HEK293T (cell line): ENCODE measurements around the gene ZNF512.
"Not testable (repeated sequence)": the region's sequence is repeated elsewhere in the genome, so short reads cannot be mapped to it uniquely, and the experiment has no call there.

Experiments used
- CTCF ChIA-PET: fragments of 350-600 bp; formaldehyde crosslinking; extraction: SDS; loops from one replicate; lab custom pipeline; 2021; ENCODE audit warnings: antibody characterized with exemption, inconsistent platforms; lab: Yijun Ruan, JAX
- POLR2A ChIA-PET: fragments of 350-600 bp; formaldehyde crosslinking; extraction: SDS; loops from one replicate; lab custom pipeline; 2020; ENCODE audit warnings: antibody characterized with exemption, inconsistent platforms; lab: Yijun Ruan, JAX
- DNase-seq: peaks from one replicate; pipeline ENCODE4 v3.0.0; 2012; ENCODE audit warnings: mixed read lengths; ENCODE audit errors: extremely low spot score
- ARNT ChIP-seq: fragments of 450-650 bp; IDR thresholded peaks from 2 replicates; pipeline ENCODE4 v1.6.1; 2017; ENCODE audit warnings: mild to moderate bottlenecking
- BHLHE40 ChIP-seq: fragments of 450-650 bp; IDR thresholded peaks from 2 replicates; pipeline ENCODE4 v1.6.1; 2016; ENCODE audit warnings: mild to moderate bottlenecking, moderate library complexity, borderline replicate concordance
- CTBP1 ChIP-seq: fragments of 450-650 bp; IDR thresholded peaks from 2 replicates; pipeline ENCODE4 v1.6.1; 2016; ENCODE audit warnings: borderline replicate concordance
- ELF4 ChIP-seq: fragments of 450-650 bp; IDR thresholded peaks from 2 replicates; pipeline ENCODE4 v1.6.1; 2017; ENCODE audit warnings: antibody characterized with exemption
- FOXA1 ChIP-seq: fragments of 450-650 bp; IDR thresholded peaks from 2 replicates; pipeline ENCODE4 v1.6.1; 2016; ENCODE audit warnings: mild to moderate bottlenecking
- FOXK2 ChIP-seq: fragments of 450-650 bp; IDR thresholded peaks from 2 replicates; pipeline ENCODE4 v1.6.1; 2016; ENCODE audit warnings: mild to moderate bottlenecking
- FOXM1 ChIP-seq: fragments of 450-650 bp; IDR thresholded peaks from 2 replicates; pipeline ENCODE4 v1.6.1; 2017; ENCODE audit warnings: mild to moderate bottlenecking, borderline replicate concordance
- HDGF ChIP-seq: fragments of 450-650 bp; IDR thresholded peaks from 2 replicates; pipeline ENCODE4 v1.6.1; 2017; ENCODE audit warnings: antibody characterized with exemption, borderline replicate concordance
- L3MBTL2 ChIP-seq: fragments of 450-650 bp; conservative IDR thresholded peaks from 2 replicates; pipeline ENCODE4 v1.6.1; 2016; ENCODE audit warnings: mild to moderate bottlenecking
- LEF1 ChIP-seq: fragments of 450-650 bp; IDR thresholded peaks from 2 replicates; pipeline ENCODE4 v1.6.1; 2017; ENCODE audit warnings: mild to moderate bottlenecking, borderline replicate concordance
- NFRKB ChIP-seq: fragments of 450-650 bp; IDR thresholded peaks from 2 replicates; pipeline ENCODE4 v1.6.1; 2016; ENCODE audit warnings: mild to moderate bottlenecking, moderate library complexity
- SP1 ChIP-seq: fragments of 450-650 bp; IDR thresholded peaks from 2 replicates; pipeline ENCODE4 v1.6.1; 2017
- SUZ12 ChIP-seq: fragments of 450-650 bp; IDR thresholded peaks from 2 replicates; pipeline ENCODE4 v1.6.1; 2016; ENCODE audit warnings: mild to moderate bottlenecking
- TARDBP ChIP-seq: fragments of 450-650 bp; IDR thresholded peaks from 2 replicates; pipeline ENCODE4 v1.6.1; 2016
- ZNF384 ChIP-seq: fragments of 450-650 bp; IDR thresholded peaks from 2 replicates; pipeline ENCODE4 v1.6.1; 2016
- TF ChIP-seq, protein P1 (sequence below): fragments of 450-650 bp; IDR thresholded peaks from 2 replicates; pipeline ENCODE4 v1.6.1; 2016

ZNF512 gene, protein sequence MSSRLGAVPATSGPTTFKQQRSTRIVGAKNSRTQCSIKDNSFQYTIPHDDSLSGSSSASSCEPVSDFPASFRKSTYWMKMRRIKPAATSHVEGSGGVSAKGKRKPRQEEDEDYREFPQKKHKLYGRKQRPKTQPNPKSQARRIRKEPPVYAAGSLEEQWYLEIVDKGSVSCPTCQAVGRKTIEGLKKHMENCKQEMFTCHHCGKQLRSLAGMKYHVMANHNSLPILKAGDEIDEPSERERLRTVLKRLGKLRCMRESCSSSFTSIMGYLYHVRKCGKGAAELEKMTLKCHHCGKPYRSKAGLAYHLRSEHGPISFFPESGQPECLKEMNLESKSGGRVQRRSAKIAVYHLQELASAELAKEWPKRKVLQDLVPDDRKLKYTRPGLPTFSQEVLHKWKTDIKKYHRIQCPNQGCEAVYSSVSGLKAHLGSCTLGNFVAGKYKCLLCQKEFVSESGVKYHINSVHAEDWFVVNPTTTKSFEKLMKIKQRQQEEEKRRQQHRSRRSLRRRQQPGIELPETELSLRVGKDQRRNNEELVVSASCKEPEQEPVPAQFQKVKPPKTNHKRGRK

DNA sequence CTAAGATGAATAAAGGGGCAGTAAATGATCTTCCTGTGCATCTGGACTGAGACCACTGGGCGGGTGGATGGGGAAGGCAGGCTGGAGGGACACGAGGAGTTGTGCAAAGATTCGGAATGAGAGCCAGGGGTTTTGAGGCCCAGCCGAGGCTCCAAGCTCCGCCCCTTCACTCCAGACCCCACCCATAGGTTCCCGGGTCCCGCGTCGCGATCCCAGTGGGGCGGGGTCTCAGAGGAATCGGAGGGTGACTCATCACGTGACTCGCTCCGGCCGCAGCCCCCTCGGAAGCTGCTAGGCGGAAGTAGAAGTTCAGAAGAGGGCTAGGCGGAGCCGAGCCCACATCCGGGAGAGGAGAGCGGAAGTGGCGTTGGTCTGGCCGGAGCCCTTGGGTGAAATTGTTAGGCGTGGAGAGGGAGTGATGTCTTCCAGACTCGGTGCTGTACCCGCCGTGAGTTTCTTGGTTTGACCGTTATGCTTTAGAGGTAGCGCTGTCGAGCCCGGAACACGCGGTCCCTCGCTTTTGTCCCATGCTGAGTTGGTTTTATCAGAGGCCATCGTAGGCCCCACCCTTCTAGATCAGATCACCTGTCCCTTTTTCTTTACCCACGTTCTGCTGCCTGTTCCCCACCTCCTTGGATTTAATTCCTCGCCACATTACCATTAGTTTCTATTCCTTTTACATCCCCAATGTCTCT lies at the start of gene ZNF512:
TSS of gene ZNF512 (plus strand) at position 348 of the 695 bp plus-strand sequence. CDS start at position 419, 71 bp downstream.
- ChIA-PET CTCF (no interaction called here), POLR2A (interaction anchor here (0.6 to 1.3 kb wide), 9 partner anchors 9 to 153 kb away, joined by 3 to 6 read pairs (median 5); partner anchors contain the start of genes CCDC121 and GPN1)
- peak; percentile 98 for DNase-seq
- TF ChIP-seq ELF4 (peak; percentile 58; the same call in 1 of the 2 replicates), LEF1 (no peak), L3MBTL2 (peak; percentile 88)

DNA sequence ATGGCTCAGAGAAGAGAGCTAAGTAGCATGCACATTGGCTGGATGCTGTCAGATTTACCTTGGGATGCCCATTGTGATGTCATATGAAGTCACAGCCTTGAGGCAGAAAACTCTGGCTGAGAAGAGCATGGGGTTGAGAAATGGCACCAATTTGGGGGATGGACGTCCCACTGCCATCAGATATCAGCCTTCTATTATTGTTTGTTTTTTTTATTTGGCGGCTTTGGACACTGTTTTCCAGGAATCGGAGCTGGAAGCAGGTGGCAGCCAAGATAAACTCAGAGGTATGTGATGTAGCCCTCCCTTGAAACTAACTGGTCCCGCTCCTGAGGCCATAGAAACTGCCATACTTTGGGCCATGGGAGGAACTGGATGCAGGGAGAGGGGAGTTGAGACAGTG lies 45.6 kb upstream of the ZNF512 start:
- TF ChIP-seq CTBP1 (no peak), FOXM1 (no peak), L3MBTL2 (no peak), BHLHE40 (no peak), HDGF (no peak), SUZ12 (no peak), LEF1 (no peak), FOXK2 (no peak), ZNF384 (no peak), TARDBP (no peak), NFRKB (no peak), ELF4 (no peak), SP1 (no peak), ARNT (no peak), FOXA1 (no peak)
- TF ChIP-seq, protein P1, sequence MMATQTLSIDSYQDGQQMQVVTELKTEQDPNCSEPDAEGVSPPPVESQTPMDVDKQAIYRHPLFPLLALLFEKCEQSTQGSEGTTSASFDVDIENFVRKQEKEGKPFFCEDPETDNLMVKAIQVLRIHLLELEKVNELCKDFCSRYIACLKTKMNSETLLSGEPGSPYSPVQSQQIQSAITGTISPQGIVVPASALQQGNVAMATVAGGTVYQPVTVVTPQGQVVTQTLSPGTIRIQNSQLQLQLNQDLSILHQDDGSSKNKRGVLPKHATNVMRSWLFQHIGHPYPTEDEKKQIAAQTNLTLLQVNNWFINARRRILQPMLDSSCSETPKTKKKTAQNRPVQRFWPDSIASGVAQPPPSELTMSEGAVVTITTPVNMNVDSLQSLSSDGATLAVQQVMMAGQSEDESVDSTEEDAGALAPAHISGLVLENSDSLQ = no peak
- ChIA-PET CTCF (no interaction called here), POLR2A (interaction anchor here (0.6 kb wide), 1 partner anchor 186 kb away, joined by 3 read pairs; no protein-coding TSS in a partner anchor)
- no peak for DNase-seq

DNA sequence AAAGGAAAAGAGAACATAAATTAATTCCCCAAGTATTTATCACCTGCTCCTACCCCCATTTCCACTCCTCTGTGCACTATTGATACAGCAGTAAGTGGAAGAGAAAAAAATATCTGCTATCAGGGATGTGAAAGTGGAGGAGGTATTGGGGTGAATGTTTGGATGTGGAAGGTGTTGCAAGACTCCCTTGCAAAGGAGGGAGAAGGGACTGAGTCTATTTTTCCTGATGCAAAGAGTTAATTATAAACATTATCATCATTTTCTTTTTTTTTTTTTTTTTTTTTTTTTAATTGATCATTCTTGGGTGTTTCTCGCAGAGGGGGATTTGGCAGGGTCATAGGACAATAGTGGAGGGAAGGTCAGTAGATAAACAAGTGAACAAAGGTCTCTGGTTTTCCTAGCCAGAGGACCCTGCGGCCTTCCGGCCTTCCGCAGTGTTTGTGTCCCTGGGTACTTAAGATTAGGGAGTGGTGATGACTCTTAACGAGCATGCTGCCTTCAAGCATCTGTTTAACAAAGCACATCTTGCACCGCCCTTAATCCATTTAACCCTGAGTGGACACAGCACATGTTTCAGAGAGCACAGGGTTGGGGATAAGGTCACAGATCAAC lies 43.9 kb upstream of the ZNF512 start:
- POLR2A ChIA-PET, CTCF ChIA-PET: not testable (repeated sequence)

DNA sequence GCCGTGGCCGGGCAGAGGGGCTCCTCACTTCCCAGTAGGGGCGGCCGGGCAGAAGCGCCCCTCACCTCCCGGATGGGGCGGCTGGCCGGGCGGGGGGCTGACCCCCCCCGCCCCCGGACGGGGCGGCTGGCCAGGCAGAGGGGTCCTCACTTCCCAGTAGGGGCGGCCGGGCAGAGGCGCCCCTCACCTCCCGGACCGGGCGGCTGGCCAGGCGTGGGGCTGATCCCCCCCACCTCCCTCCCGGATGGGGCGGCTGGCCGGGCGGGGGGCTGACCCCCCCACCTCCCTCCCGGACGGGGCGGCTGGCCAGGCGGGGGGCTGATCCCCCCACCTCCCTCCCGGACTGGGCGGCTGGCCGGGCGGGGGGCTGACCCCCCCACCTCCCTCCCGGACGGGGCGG lies 43.2 kb upstream of the ZNF512 start:
- POLR2A ChIA-PET, DNase-seq, CTCF ChIA-PET: not testable (repeated sequence)

More for the DNA sequence above, 43.9 kb upstream of the ZNF512 start:
- not testable (repeated sequence) for DNase-seq

DNA sequence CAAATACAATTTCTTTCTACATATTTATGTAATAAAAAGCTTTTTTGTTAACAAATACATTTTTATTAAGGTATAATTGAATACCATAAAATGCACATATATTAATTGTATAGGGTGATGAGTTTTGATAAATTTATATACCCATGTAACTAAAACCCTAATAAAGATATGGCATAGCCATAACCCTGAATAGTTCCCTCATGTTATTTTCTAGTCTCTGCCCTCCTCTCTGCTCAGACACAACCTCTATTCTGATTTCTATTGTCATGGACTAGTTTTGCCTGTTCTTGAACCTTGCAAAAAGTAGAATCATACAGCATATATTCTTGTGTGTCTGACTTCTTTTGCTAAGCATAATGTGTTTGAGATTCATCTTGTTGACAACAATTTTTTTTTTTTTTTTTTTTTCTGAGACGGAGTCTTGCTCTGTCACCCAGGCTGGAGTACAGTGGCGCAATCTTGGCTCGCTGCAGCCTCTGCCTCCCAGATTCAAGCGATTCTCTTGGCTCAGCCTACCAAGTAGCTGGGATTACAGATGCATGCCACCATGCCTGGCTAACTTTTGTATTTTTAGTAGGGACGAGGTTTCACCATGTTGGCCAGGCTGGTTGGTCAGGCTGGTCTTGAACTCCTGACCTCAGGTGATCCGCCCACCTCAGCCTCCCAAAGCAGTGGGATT lies 38.6 kb upstream of the ZNF512 start:
- ChIA-PET POLR2A (no interaction called here), CTCF (no interaction called here)
- no peak for DNase-seq
- no peak for TF ChIP-seq LEF1
- TF ChIP-seq FOXM1 = no peak
- TF ChIP-seq L3MBTL2 = no peak
- TF ChIP-seq FOXA1 = no peak
- no peak for TF ChIP-seq SP1
- TF ChIP-seq BHLHE40 = no peak
- TF ChIP-seq TARDBP = no peak
- TF ChIP-seq CTBP1 = no peak

DNA sequence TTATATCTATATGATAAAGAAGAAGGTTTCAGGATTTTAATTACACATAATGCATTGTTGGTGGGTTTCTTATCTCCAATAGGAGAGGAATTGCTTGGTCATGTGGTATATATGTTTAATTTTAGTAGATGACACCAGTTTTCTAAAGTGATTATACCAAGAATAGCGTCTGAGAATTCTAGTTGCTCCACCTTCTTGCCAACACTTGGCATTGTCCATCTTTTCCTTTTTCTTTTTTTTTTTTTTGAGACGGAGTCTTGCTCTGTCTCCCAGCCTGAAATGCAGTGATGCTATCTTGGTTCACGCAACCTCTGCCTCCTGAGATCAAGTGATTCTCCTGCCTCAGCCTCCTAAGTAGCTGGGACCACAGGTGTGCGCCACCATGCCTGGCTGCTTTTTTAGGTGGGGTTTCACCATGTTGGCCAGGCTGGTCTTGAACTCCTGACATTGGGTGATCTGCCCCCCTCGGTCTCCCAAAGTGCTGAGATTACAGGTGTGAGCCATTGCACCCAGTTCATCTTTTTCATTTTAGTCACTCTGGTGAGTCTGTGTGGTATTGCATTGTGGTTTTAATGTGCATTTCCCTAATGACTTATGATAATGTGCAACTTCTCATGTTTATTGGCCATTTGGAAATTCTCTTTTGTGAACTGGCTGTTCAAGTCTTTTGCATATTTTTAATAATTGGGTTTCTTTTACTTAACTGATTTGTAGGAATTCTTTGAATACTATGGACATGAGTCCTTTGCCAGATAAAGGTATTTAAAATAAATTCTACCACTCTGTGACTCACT lies 37.3 kb upstream of the ZNF512 start:
- POLR2A ChIA-PET = no interaction called here
- CTCF ChIA-PET = no interaction called here
- DNase-seq = no peak
- TF ChIP-seq ZNF384 (no peak), FOXK2 (no peak), SP1 (no peak), BHLHE40 (no peak), FOXM1 (no peak), L3MBTL2 (no peak), CTBP1 (no peak), SUZ12 (no peak), ARNT (no peak), LEF1 (no peak)
- TF ChIP-seq, protein P1 = no peak
